Measurements from ENCODE around the gene WBP1L.
A peak's percentile ranks its signal among the peaks of the same experiment; 100 is the strongest.
"Not testable (repeated sequence)": the region's sequence is repeated elsewhere in the genome, so short reads cannot be mapped to it uniquely, and the experiment has no call there.

Gene WBP1L

GRCh38 chr10:102835007-102835482 lies 91.3 kb downstream of the WBP1L start (continued):
- TF ChIP-seq CTCF (tag by site-specific recombination; IDR thresholded peaks at IDR 0.05) = peak; percentile 94
- TF ChIP-seq ZEB2 (tag by site-specific recombination; IDR thresholded peaks at IDR 0.05) = no peak
- no peak for TF ChIP-seq ZNF560 (tag by site-specific recombination; IDR thresholded peaks at IDR 0.05; ENCODE audit: borderline replicate concordance)
- no peak for TF ChIP-seq PRDM10 (tag by site-specific recombination; IDR thresholded peaks at IDR 0.05)
- TF ChIP-seq SCRT1 (tag by site-specific recombination; IDR thresholded peaks at IDR 0.05; ENCODE audit: borderline replicate concordance) = 0 out of 2 replicates have a peak, but pooled peaks have one; percentile 36

GRCh38 chr10:102837230-102837721 lies 93.5 kb downstream of the WBP1L start, which contains the start of gene CYP17A1:
TSS of gene CYP17A1 (minus strand) at chr10:102837413. CDS start at chr10:102837361, 52 bp downstream.
- POLR2A ChIA-PET = interaction anchor here (0.7 to 1.5 kb wide), 7 partner anchors 17 to 123 kb away, joined by 3 to 5 read pairs (median 3); partner anchors contain the start of genes ARL3, AS3MT, BORCS7 and CNNM2

GRCh38 chr10:102838276-102838927 lies 94.7 kb downstream of the WBP1L start:
- H3K36me3 ChIP-seq (ENCODE audit: control insufficient read depth in 2 of 2, insufficient read depth in 1 of 2, low read length in 2 of 2); H3K27ac ChIP-seq (ENCODE audit: extremely low read depth, low read depth, low read length); H3K4me3 ChIP-seq (ENCODE audit: low read depth, low read length); H3K9me3 ChIP-seq (ENCODE audit: control insufficient read depth, insufficient read depth, low read depth, low read length); H3K4me1 ChIP-seq (ENCODE audit: control insufficient read depth, insufficient read depth, low read length): not testable (repeated sequence)
- ChIA-PET POLR2A (interaction anchor here (1.0 to 1.3 kb wide), 2 partner anchors 34 to 80 kb away, joined by 3 read pairs; partner anchors contain the start of gene CNNM2), CTCF (interaction anchor here (0.7 to 6.2 kb wide), 4 partner anchors 63 to 490 kb away, joined by 3 to 112 read pairs (median 16); no protein-coding TSS in a partner anchor)
- TF ChIP-seq ZNF133 (tag by site-specific recombination; IDR thresholded peaks at IDR 0.05) = peak; percentile 86
- peak; percentile 68 for TF ChIP-seq SETDB1 (IDR thresholded peaks at IDR 0.05; ENCODE audit: insufficient read length, low read length)

More at GRCh38 chr10:102837230-102837721, 93.5 kb downstream of the WBP1L start, which contains the start of gene CYP17A1:
- peaks cover 6% of the 10 kb centered on the region; the same call in 1 of the 2 replicates for H3K4me1 ChIP-seq (ENCODE audit: control insufficient read depth, insufficient read depth, low read length)
- no peak within 1 kb of the TSS; the same call in 1 of the 2 replicates for H3K27ac ChIP-seq (ENCODE audit: extremely low read depth, low read depth, low read length)
- no peaks in the 10 kb centered on the region for H3K36me3 ChIP-seq (ENCODE audit: control insufficient read depth in 2 of 2, insufficient read depth in 1 of 2, low read length in 2 of 2)
- H3K4me3 ChIP-seq (ENCODE audit: low read depth, low read length) = no peak within 1 kb of the TSS
- no peaks in the 10 kb centered on the region for H3K9me3 ChIP-seq (ENCODE audit: control insufficient read depth, insufficient read depth, low read depth, low read length)
- CTCF ChIA-PET = interaction anchor here (0.5 to 6.2 kb wide), 15 partner anchors 9 to 407 kb away, joined by 3 to 112 read pairs (median 3); partner anchors contain the start of genes AS3MT, BORCS7 and CNNM2
- TF ChIP-seq ZBTB8A (tag by site-specific recombination; IDR thresholded peaks at IDR 0.05) (peak; percentile 72), ZNF530 (tag by site-specific recombination; IDR thresholded peaks at IDR 0.05; ENCODE audit: low read depth) (peak; percentile 86; the same call in 1 of the 2 replicates), ZNF791 (tag by site-specific recombination; IDR thresholded peaks at IDR 0.05) (no peak), ZNF169 (tag by site-specific recombination; IDR thresholded peaks at IDR 0.05) (no peak), ZFHX2 (tag by site-specific recombination; conservative IDR thresholded peaks at IDR 0.05) (peak; percentile 25; the same call in 1 of the 2 replicates), ZBTB48 (tag by site-specific recombination; IDR thresholded peaks at IDR 0.05) (peak; percentile 55), ZNF2 (tag by site-specific recombination; IDR thresholded peaks at IDR 0.05) (no peak), GLIS1 (tag by site-specific recombination; IDR thresholded peaks at IDR 0.05) (peak; percentile 45), ZNF398 (tag by site-specific recombination; IDR thresholded peaks at IDR 0.05) (peak; percentile 23; the same call in 1 of the 2 replicates), ZBTB17 (tag by site-specific recombination; IDR thresholded peaks at IDR 0.05) (0 out of 2 replicates have a peak, but pooled peaks have one; percentile 25), ZNF335 (tag by site-specific recombination; conservative IDR thresholded peaks at IDR 0.05) (peak; percentile 47; the same call in 1 of the 2 replicates), ZNF48 (tag by site-specific recombination; IDR thresholded peaks at IDR 0.05) (no peak), ZNF626 (tag by site-specific recombination; IDR thresholded peaks at IDR 0.05) (no peak)
